ENCODE results near the gene KIAA1671. TPM values are rescaled to one million over a fixed set of nuclear protein-coding genes. Genes with fewer than 3 reads are reported as not detected.

The KIAA1671 gene
- polyA plus RNA-seq, 1 donor, result 27.1 TPM

GRCh38 chr22:25039754-25040153, 87.2 kb downstream of the KIAA1671 start:
- no peak for DNase-seq

- no peak for DNase-seq
Measured at GRCh38 chr22:25045159-25045558, 92.6 kb downstream of the KIAA1671 start.

GRCh38 chr22:25048071-25048470, 95.6 kb downstream of the KIAA1671 start:
- DNase-seq, result no peak

GRCh38 chr22:25048659-25049647, 96.4 kb downstream of the KIAA1671 start:
- peak; percentile 46 for DNase-seq

GRCh38 chr22:25049770-25050169, 97.3 kb downstream of the KIAA1671 start:
- DNase-seq, result no peak

GRCh38 chr22:25050566-25050965, 98.0 kb downstream of the KIAA1671 start:
- no peak for DNase-seq

GRCh38 chr22:25051073-25051472, 98.6 kb downstream of the KIAA1671 start:
- DNase-seq, result no peak

- no peak for DNase-seq
Measured at GRCh38 chr22:25051983-25052710, 99.6 kb downstream of the KIAA1671 start.

- DNase-seq, result no peak
Measured at GRCh38 chr22:25053153-25053805, 100.8 kb downstream of the KIAA1671 start.

- no peak for DNase-seq
Measured at GRCh38 chr22:25054943-25055511, 102.5 kb downstream of the KIAA1671 start.

GRCh38 chr22:25057013-25057881, 104.7 kb downstream of the KIAA1671 start:
- peak; percentile 36 for DNase-seq

GRCh38 chr22:25059438-25059837, 106.9 kb downstream of the KIAA1671 start:
- no peak for DNase-seq

- no peak for DNase-seq
Measured at GRCh38 chr22:25060522-25061071, 108.1 kb downstream of the KIAA1671 start.

- no peak for DNase-seq
Measured at GRCh38 chr22:25061134-25061533, 108.6 kb downstream of the KIAA1671 start.

- DNase-seq, result no peak
Measured at GRCh38 chr22:25061605-25062376, 109.3 kb downstream of the KIAA1671 start.

- DNase-seq, result no peak
Measured at GRCh38 chr22:25062386-25063085, 110.0 kb downstream of the KIAA1671 start.

- no peak for DNase-seq
Measured at GRCh38 chr22:25064894-25065560, 112.5 kb downstream of the KIAA1671 start.

GRCh38 chr22:25066861-25067435, 114.4 kb downstream of the KIAA1671 start:
- no peak for DNase-seq
